Measurements from ENCODE around the gene MYO7A.

Gene MYO7A

DNA sequence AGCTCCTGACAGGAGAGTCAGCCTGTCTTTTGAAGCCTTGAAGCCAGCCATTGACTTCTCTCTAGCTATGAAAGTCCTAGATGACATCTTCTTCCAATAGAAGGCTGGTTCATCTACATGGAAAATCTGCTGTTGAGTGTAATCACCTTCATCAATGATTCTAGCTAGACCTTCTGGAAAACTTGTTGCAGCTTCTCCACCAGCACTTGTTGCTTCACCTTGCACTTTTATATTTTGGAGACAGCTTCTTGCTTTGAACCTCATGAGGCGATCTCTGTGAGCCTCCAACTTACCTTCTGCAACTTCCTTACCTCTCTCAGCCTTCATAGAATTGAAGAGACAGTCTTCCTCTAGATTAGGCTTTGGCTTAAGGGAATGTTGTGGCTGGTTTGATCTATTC, 58.3 kb downstream of the MYO7A start:
- H3K36me3 ChIP-seq, result peaks cover 82% of the 10 kb centered on the region

DNA sequence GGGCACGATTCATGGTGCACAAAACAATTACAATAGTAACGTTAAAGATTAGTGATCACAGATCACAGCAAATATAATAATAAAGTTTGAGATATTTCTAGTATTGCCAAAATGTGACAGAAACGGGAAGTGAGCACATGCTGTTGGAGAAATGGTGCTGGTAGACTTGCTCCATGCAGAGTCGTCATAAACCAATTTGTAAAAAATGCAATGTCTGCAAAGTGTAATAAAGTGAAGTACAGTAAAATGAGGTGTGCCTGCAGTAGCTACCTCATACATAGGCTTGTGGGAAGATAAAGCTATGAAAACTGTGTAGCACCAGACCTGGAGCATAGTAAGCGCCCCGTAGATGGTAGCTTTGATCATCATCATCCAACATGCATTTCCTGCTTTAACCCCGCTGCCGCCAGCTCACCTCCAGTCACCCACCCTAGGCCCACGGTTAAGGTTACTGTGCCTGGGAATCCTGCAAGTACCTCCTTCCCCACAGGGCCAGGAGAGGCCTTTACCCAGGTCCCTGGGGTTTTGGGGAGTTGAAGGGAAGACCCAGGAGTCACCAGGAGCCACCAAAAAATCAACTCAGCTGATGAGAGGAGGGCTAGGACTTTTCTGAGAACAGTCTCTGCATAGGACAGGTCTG, 59.2 kb downstream of the MYO7A start:
- peaks cover 83% of the 10 kb centered on the region for H3K36me3 ChIP-seq
- TF ChIP-seq, protein P1, sequence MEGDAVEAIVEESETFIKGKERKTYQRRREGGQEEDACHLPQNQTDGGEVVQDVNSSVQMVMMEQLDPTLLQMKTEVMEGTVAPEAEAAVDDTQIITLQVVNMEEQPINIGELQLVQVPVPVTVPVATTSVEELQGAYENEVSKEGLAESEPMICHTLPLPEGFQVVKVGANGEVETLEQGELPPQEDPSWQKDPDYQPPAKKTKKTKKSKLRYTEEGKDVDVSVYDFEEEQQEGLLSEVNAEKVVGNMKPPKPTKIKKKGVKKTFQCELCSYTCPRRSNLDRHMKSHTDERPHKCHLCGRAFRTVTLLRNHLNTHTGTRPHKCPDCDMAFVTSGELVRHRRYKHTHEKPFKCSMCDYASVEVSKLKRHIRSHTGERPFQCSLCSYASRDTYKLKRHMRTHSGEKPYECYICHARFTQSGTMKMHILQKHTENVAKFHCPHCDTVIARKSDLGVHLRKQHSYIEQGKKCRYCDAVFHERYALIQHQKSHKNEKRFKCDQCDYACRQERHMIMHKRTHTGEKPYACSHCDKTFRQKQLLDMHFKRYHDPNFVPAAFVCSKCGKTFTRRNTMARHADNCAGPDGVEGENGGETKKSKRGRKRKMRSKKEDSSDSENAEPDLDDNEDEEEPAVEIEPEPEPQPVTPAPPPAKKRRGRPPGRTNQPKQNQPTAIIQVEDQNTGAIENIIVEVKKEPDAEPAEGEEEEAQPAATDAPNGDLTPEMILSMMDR (IDR thresholded peaks at IDR 0.05; ENCODE audit: low read depth, low read length), result no peak
- no peak for DNase-seq
- no peaks in the 10 kb centered on the region for H3K27me3 ChIP-seq (ENCODE audit: insufficient read depth, low read depth, severe bottlenecking)
- no peaks in the 10 kb centered on the region for H3K9me3 ChIP-seq (ENCODE audit: severe bottlenecking)
- no peak overlapping the region for H3K4me3 ChIP-seq (ENCODE audit: low read depth, low read length)
- no peak overlapping the region for H3K27ac ChIP-seq

More for the DNA sequence above, 58.3 kb downstream of the MYO7A start:
- TF ChIP-seq, protein P1 (IDR thresholded peaks at IDR 0.05; ENCODE audit: low read depth, low read length), result no peak
- Histone ChIP-seq H3K4me3 (ENCODE audit: low read depth, low read length) (no peak overlapping the region), H3K9me3 (ENCODE audit: severe bottlenecking) (no peaks in the 10 kb centered on the region), H3K27ac (no peak overlapping the region), H3K27me3 (ENCODE audit: insufficient read depth, low read depth, severe bottlenecking) (no peaks in the 10 kb centered on the region)
- DNase-seq, result no peak

DNA sequence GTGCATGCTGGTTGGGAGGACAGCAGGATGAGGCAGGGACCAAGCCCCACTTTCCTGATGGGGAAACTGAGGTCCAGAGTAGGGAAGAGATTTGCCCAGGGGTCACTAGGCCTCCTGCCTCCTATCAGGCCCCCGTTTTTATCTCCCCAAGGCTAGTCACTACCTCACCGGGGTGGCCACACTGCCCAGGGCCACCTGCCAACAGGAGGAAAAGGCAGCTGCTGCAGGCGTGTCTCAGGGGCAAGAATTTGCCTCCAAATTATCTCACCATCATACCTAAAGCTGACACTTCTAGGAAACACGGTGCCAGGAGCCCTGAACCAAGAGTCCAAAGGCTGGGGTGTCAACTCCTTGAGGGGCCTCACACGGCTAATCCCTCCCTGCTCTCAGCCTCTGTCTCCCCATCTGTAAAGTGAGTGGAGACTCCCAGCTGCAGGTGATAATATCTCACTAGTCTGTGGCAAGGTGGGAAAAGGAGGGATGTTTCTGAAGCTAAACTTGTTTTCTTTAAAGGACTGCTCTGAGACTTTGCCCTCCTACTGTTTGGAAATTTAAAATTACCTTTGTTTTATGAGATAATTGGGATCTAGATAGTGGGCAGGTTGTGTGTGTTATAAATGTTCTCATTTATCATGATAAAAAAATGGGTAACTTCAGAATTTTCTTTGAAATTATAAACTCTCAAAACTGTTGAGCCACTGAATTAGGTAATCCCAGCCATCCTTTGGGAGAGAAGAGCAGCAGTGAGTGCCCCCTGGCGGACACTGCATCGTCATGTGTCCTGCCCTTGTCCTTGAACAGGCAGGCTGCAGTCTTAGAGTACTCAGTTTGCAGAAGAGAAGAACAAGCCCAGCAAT, 60.0 kb downstream of the MYO7A start:
- DNase-seq, result peak; percentile 76
- Histone ChIP-seq H3K4me3 (ENCODE audit: low read depth, low read length) (no peak overlapping the region), H3K9me3 (ENCODE audit: severe bottlenecking) (no peaks in the 10 kb centered on the region), H3K27ac (no peak overlapping the region), H3K27me3 (ENCODE audit: insufficient read depth, low read depth, severe bottlenecking) (no peaks in the 10 kb centered on the region), H3K36me3 (peaks cover 80% of the 10 kb centered on the region)
- TF ChIP-seq, protein P1 (IDR thresholded peaks at IDR 0.05; ENCODE audit: low read depth, low read length), result peak; percentile 88

DNA sequence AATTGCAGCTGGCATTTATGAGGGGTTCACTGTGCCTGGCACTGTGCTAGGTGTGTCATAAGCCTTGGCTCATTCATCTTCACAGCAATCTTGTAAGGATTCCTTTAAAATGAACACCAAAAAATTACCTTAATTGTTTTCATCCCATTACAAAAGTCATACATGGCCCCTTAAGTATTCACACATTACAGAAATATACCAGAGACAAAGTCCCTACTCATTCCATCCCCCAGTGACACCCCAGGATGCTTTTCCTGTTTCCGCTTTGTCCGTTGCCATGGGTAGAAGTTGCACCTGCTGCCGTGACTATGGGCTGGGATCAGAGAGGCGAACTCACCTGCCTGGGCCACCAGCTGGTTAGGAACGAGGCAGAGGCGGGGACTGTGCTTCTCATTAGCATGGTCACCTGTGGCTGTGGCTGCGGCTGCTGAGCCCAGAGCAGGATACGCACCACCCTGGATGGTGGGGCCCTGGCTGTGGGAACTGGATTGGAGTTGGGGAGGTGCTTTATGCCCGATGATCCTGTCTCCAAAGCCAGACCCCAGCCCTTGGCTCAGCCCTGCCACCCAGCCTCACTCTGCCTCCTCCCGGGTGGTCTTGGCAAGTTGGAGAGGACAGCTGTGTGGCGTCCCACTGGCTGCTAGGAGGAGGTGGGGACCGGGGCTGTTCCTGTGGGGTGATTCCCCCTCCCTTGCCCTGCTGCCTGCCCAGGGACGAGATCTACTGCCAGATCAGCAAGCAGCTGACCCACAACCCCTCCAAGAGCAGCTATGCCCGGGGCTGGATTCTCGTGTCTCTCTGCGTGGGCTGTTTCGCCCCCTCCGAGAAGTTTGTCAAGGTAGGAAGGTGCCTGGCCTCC, 60.8 kb downstream of the MYO7A start:
- Histone ChIP-seq H3K9me3 (ENCODE audit: severe bottlenecking) (no peaks in the 10 kb centered on the region), H3K4me3 (ENCODE audit: low read depth, low read length) (no peak overlapping the region), H3K27me3 (ENCODE audit: insufficient read depth, low read depth, severe bottlenecking) (no peaks in the 10 kb centered on the region), H3K27ac (no peak overlapping the region), H3K36me3 (peaks cover 79% of the 10 kb centered on the region)
- DNase-seq, result no peak
- TF ChIP-seq, protein P1 (IDR thresholded peaks at IDR 0.05; ENCODE audit: low read depth, low read length), result no peak

DNA sequence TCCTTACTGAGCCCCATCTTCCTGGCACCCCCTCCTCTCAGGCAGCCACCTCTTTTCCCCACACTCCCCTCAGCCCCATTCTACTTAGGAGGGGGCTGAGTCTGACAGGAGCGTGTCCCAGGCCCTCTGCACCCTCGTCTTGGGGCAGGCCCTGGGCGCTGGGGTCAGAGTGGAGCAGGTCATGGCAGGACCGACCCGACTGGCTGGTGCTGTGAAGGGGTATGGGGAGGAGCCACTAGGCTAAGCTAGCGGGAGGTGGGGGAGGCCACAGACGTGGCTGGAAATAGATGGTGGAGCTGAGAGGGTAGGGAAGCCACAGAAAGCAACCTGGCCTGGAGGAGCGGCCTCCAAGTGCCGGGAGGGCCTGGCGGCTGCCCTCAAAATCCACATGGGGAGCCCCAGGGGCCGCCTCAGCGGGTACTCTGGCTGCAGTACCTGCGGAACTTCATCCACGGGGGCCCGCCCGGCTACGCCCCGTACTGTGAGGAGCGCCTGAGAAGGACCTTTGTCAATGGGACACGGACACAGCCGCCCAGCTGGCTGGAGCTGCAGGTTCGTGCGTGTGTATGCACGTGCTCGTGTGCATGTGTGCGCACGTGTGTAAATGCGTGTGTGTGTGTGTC, 61.7 kb downstream of the MYO7A start:
- no peaks in the 10 kb centered on the region for H3K9me3 ChIP-seq (ENCODE audit: severe bottlenecking)
- H3K4me3 ChIP-seq (ENCODE audit: low read depth, low read length), result no peak overlapping the region
- peaks cover 81% of the 10 kb centered on the region for H3K36me3 ChIP-seq
- H3K27me3 ChIP-seq (ENCODE audit: insufficient read depth, low read depth, severe bottlenecking), result no peaks in the 10 kb centered on the region
- TF ChIP-seq, protein P1 (IDR thresholded peaks at IDR 0.05; ENCODE audit: low read depth, low read length), result no peak
- no peak for DNase-seq
- no peak overlapping the region for H3K27ac ChIP-seq

Measured in WERI-Rb-1 (cell line).